PFSK-1 (cell line): ENCODE results near the gene SPTBN1.

Source experiments
- FOXP2 ChIP-seq: optimal IDR thresholded peaks from 2 replicates; pipeline ENCODE3; 2011; ENCODE audit warnings: borderline replicate concordance, control low read depth, inconsistent platforms; ENCODE audit not compliant: insufficient read depth; ENCODE audit errors: extremely low read length, extremely low read depth
- POLR2AphosphoS5 ChIP-seq: IDR thresholded peaks from 2 replicates; pipeline ENCODE4 v1.6.1; 2012; ENCODE audit warnings: low read depth, mild to moderate bottlenecking, control low read depth, low read length, moderate library complexity
- SIN3A ChIP-seq: IDR thresholded peaks from 2 replicates; pipeline ENCODE4 v1.6.1; 2012; ENCODE audit warnings: mild to moderate bottlenecking, low read length, moderate library complexity, borderline replicate concordance; ENCODE audit not compliant: insufficient read depth
- TAF1 ChIP-seq: IDR thresholded peaks from 2 replicates; pipeline ENCODE4 v1.6.1; 2012; ENCODE audit warnings: low read length, control low read depth, borderline replicate concordance; ENCODE audit not compliant: insufficient read depth
- TF ChIP-seq, protein P1 (sequence below), 2 experiments: IDR thresholded peaks; 2 replicates each; pipeline versions ENCODE4 v1.6.1 to v1.8.0; 2011 to 2012; ENCODE audit warnings: low read depth in 2 of 2, low read length in 2 of 2, control low read depth in 1 of 2, inconsistent platforms in 1 of 2, mild to moderate bottlenecking in 1 of 2, moderate library complexity in 1 of 2; ENCODE audit not compliant: insufficient read depth in 1 of 2

SPTBN1 gene

DNA sequence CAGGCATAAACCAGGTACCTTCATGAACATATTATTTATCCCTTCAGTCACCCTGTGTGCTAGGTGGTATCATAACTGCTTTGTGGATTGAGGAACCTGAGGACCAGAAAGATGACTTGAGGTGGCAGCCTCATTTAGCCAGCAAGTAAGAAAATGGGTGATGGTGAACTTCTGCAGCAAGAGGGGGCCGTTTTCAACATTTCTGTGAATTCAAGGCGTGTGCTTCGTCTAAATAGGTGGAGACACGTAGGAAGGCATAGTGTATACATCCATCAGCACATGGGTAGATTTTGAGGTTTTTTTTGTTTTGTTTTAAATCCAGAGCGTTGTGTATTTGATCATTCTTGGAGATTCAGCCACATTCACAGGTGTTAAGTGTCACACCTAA is 118.7 kb downstream of the SPTBN1 start:
- TF ChIP-seq SIN3A (no peak), FOXP2 (no peak), TAF1 (no peak), POLR2AphosphoS5 (no peak)
- TF ChIP-seq, protein P1, sequence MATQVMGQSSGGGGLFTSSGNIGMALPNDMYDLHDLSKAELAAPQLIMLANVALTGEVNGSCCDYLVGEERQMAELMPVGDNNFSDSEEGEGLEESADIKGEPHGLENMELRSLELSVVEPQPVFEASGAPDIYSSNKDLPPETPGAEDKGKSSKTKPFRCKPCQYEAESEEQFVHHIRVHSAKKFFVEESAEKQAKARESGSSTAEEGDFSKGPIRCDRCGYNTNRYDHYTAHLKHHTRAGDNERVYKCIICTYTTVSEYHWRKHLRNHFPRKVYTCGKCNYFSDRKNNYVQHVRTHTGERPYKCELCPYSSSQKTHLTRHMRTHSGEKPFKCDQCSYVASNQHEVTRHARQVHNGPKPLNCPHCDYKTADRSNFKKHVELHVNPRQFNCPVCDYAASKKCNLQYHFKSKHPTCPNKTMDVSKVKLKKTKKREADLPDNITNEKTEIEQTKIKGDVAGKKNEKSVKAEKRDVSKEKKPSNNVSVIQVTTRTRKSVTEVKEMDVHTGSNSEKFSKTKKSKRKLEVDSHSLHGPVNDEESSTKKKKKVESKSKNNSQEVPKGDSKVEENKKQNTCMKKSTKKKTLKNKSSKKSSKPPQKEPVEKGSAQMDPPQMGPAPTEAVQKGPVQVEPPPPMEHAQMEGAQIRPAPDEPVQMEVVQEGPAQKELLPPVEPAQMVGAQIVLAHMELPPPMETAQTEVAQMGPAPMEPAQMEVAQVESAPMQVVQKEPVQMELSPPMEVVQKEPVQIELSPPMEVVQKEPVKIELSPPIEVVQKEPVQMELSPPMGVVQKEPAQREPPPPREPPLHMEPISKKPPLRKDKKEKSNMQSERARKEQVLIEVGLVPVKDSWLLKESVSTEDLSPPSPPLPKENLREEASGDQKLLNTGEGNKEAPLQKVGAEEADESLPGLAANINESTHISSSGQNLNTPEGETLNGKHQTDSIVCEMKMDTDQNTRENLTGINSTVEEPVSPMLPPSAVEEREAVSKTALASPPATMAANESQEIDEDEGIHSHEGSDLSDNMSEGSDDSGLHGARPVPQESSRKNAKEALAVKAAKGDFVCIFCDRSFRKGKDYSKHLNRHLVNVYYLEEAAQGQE (IDR thresholded peaks at IDR 0.05; ENCODE audit: insufficient read depth in 1 of 2, low read depth in 2 of 2, low read length in 2 of 2), result no peak

DNA sequence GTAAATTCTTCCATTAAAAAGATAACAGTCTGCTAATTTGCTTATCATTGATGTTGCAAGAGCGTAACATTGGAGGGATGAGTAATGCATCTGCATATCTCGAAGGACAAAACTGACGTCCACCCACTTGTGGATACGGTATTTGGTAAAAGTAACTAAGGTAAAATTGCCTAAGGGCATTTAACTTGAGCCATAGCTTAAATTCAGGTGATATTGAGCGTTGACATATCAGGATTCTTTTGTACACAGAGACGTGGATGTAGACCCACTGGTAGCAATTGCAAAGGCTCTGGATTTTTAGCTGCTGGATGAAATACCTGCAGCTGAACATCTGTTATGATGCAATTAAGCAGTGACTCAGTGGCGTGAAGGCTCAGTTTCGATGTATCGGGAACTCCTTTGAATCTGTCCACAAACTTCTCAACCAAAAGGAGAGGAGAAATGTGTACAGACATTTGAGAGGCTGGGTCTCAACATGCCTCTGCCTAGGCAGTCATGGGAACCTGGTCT is 119.3 kb downstream of the SPTBN1 start:
- TF ChIP-seq SIN3A, result no peak
- TF ChIP-seq FOXP2, result no peak
- no peak for TF ChIP-seq TAF1
- TF ChIP-seq POLR2AphosphoS5, result no peak
- TF ChIP-seq, protein P1 (IDR thresholded peaks at IDR 0.05; ENCODE audit: insufficient read depth in 1 of 2, low read depth in 2 of 2, low read length in 2 of 2), result no peak

DNA sequence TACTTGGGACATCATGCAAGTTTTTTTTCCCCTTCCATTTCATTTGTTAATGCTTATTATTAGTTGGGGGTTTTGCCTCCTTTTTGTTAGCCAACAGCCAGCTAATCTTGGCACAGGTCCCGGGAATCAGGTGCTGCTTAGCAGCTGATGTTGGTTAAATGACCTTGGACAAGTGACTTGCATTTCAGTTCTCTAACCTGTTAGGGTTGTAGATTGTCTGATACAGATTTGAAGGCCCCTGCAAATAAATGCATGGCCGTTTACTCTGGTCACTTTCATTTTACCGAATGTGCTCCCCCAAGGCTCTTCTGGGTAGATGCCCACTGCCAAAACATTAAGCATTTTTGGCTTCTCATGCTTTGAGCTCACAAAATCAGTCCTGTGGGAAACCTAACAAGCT is 120.9 kb downstream of the SPTBN1 start:
- TF ChIP-seq POLR2AphosphoS5, result no peak
- TF ChIP-seq TAF1, result no peak
- no peak for TF ChIP-seq FOXP2
- TF ChIP-seq, protein P1 (IDR thresholded peaks at IDR 0.05; ENCODE audit: insufficient read depth in 1 of 2, low read depth in 2 of 2, low read length in 2 of 2), result no peak
- no peak for TF ChIP-seq SIN3A

DNA sequence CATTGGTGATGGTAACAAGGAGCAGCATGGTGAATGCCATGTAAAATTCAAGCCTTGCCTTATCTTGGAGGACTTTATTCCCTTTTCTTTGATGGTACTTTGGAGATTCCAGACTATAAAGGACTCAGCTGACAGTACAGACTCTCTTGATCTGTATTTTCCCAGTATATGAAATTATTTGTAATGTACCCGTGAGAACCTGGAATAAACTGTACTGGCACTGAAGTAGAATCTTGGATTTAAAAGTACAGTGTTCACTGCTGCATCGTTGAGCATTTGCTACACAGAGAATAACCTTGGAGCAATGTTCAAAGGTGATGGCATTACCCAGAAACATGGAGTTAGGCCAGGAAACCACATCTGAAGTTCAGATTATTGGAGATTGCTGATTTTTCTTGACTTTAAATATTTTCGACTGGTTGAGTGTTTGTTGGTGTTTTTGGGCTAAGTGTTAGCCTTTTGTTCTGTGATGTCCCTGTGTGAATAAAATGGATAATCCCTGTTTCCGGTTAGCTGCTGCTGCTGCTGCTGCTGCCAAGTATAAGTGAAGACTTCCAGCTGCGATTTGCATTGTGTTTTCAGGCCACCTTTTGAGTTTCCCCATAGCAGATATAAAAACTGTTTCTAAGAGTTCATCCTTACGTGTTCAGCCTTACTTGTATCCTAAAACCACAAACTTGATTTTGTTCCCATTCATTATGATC is 122.0 kb downstream of the SPTBN1 start:
- TF ChIP-seq TAF1, result no peak
- TF ChIP-seq, protein P1 (IDR thresholded peaks at IDR 0.05; ENCODE audit: insufficient read depth in 1 of 2, low read depth in 2 of 2, low read length in 2 of 2), result no peak
- TF ChIP-seq FOXP2, result no peak
- no peak for TF ChIP-seq SIN3A
- no peak for TF ChIP-seq POLR2AphosphoS5

DNA sequence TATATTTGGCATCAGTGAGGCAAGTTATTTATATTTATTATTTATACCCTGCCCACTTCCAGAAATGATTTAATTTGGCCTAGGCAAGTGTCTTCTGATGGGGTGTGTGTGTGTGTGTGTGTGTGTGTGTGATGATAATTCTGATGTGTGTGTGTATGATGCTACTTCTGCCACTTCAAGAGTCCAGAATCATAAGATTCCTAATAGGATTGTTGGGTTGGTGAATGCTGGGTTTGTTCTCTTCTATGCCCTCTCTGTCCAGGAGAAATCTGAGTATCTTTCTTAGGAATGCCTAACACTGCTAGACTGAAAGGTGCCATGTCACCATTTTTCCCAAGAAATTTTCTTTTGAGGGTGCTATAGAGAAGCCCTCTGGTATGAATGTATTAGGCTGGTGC is 122.5 kb downstream of the SPTBN1 start:
- TF ChIP-seq FOXP2 (no peak), POLR2AphosphoS5 (no peak), SIN3A (no peak), TAF1 (no peak)
- TF ChIP-seq, protein P1 (IDR thresholded peaks at IDR 0.05; ENCODE audit: insufficient read depth in 1 of 2, low read depth in 2 of 2, low read length in 2 of 2), result no peak
